HEK293T (cell line): ENCODE data around the gene DUSP10.

Experiments used
- CTCF ChIA-PET: fragments of 350-600 bp; formaldehyde crosslinking; extraction: SDS; loops from one replicate; lab custom pipeline; 2021; ENCODE audit warnings: antibody characterized with exemption, inconsistent platforms; lab: Yijun Ruan, JAX
- POLR2A ChIA-PET: fragments of 350-600 bp; formaldehyde crosslinking; extraction: SDS; loops from one replicate; lab custom pipeline; 2020; ENCODE audit warnings: antibody characterized with exemption, inconsistent platforms; lab: Yijun Ruan, JAX
- DNase-seq: peaks from one replicate; pipeline ENCODE4 v3.0.0; 2012; ENCODE audit warnings: mixed read lengths; ENCODE audit errors: extremely low spot score
- ARNT ChIP-seq: fragments of 450-650 bp; IDR thresholded peaks from 2 replicates; pipeline ENCODE4 v1.6.1; 2017; ENCODE audit warnings: mild to moderate bottlenecking
- BHLHE40 ChIP-seq: fragments of 450-650 bp; IDR thresholded peaks from 2 replicates; pipeline ENCODE4 v1.6.1; 2016; ENCODE audit warnings: mild to moderate bottlenecking, moderate library complexity, borderline replicate concordance
- CTBP1 ChIP-seq: fragments of 450-650 bp; IDR thresholded peaks from 2 replicates; pipeline ENCODE4 v1.6.1; 2016; ENCODE audit warnings: borderline replicate concordance
- ELF4 ChIP-seq: fragments of 450-650 bp; IDR thresholded peaks from 2 replicates; pipeline ENCODE4 v1.6.1; 2017; ENCODE audit warnings: antibody characterized with exemption
- FOXA1 ChIP-seq: fragments of 450-650 bp; IDR thresholded peaks from 2 replicates; pipeline ENCODE4 v1.6.1; 2016; ENCODE audit warnings: mild to moderate bottlenecking
- FOXK2 ChIP-seq: fragments of 450-650 bp; IDR thresholded peaks from 2 replicates; pipeline ENCODE4 v1.6.1; 2016; ENCODE audit warnings: mild to moderate bottlenecking
- FOXM1 ChIP-seq: fragments of 450-650 bp; IDR thresholded peaks from 2 replicates; pipeline ENCODE4 v1.6.1; 2017; ENCODE audit warnings: mild to moderate bottlenecking, borderline replicate concordance
- HDGF ChIP-seq: fragments of 450-650 bp; IDR thresholded peaks from 2 replicates; pipeline ENCODE4 v1.6.1; 2017; ENCODE audit warnings: antibody characterized with exemption, borderline replicate concordance
- L3MBTL2 ChIP-seq: fragments of 450-650 bp; conservative IDR thresholded peaks from 2 replicates; pipeline ENCODE4 v1.6.1; 2016; ENCODE audit warnings: mild to moderate bottlenecking
- LEF1 ChIP-seq: fragments of 450-650 bp; IDR thresholded peaks from 2 replicates; pipeline ENCODE4 v1.6.1; 2017; ENCODE audit warnings: mild to moderate bottlenecking, borderline replicate concordance
- NFRKB ChIP-seq: fragments of 450-650 bp; IDR thresholded peaks from 2 replicates; pipeline ENCODE4 v1.6.1; 2016; ENCODE audit warnings: mild to moderate bottlenecking, moderate library complexity
- SP1 ChIP-seq: fragments of 450-650 bp; IDR thresholded peaks from 2 replicates; pipeline ENCODE4 v1.6.1; 2017
- SUZ12 ChIP-seq: fragments of 450-650 bp; IDR thresholded peaks from 2 replicates; pipeline ENCODE4 v1.6.1; 2016; ENCODE audit warnings: mild to moderate bottlenecking
- TARDBP ChIP-seq: fragments of 450-650 bp; IDR thresholded peaks from 2 replicates; pipeline ENCODE4 v1.6.1; 2016
- ZNF384 ChIP-seq: fragments of 450-650 bp; IDR thresholded peaks from 2 replicates; pipeline ENCODE4 v1.6.1; 2016
- TF ChIP-seq, protein P1 (sequence below): fragments of 450-650 bp; IDR thresholded peaks from 2 replicates; pipeline ENCODE4 v1.6.1; 2016

The DUSP10 gene

DNA sequence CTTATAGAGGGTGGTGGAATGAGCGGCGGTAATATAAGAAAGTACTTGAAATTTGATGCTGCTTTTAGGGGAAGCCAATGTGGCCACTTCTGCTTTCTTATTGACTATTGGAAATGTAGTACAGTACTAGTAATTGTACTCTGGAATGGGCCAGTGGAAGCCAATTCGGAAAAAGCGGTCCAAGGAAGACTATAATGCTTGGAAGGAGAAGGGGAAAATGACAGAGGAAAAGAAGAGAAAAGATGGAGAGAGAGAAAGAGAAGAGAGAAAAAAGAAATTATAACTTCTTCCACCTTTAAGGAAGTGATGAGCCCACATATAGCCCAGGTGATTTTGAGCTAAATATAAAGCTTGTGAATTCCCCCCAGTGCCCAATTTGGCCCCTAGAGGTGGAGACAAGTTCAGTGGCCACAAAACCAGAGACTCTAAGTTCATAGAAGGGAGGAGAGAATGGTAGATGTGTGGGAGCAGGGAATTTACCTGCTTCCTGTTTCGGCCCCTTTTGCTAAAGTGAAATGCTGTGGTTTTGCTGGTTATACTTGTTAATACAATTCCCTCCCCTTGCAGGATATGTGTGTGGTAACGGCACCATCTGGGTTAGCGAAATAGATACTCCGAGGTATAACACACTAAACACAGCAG lies 35.7 kb upstream of the DUSP10 start:
- ChIA-PET POLR2A (no interaction called here), CTCF (no interaction called here)
- no peak for DNase-seq
- TF ChIP-seq ZNF384 (no peak), CTBP1 (no peak), LEF1 (no peak), HDGF (no peak), FOXM1 (no peak), FOXA1 (no peak), FOXK2 (no peak), SP1 (no peak), L3MBTL2 (no peak), NFRKB (no peak), ARNT (no peak), SUZ12 (no peak), BHLHE40 (no peak), ELF4 (no peak), TARDBP (no peak)
- TF ChIP-seq, protein P1, sequence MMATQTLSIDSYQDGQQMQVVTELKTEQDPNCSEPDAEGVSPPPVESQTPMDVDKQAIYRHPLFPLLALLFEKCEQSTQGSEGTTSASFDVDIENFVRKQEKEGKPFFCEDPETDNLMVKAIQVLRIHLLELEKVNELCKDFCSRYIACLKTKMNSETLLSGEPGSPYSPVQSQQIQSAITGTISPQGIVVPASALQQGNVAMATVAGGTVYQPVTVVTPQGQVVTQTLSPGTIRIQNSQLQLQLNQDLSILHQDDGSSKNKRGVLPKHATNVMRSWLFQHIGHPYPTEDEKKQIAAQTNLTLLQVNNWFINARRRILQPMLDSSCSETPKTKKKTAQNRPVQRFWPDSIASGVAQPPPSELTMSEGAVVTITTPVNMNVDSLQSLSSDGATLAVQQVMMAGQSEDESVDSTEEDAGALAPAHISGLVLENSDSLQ, result no peak

DNA sequence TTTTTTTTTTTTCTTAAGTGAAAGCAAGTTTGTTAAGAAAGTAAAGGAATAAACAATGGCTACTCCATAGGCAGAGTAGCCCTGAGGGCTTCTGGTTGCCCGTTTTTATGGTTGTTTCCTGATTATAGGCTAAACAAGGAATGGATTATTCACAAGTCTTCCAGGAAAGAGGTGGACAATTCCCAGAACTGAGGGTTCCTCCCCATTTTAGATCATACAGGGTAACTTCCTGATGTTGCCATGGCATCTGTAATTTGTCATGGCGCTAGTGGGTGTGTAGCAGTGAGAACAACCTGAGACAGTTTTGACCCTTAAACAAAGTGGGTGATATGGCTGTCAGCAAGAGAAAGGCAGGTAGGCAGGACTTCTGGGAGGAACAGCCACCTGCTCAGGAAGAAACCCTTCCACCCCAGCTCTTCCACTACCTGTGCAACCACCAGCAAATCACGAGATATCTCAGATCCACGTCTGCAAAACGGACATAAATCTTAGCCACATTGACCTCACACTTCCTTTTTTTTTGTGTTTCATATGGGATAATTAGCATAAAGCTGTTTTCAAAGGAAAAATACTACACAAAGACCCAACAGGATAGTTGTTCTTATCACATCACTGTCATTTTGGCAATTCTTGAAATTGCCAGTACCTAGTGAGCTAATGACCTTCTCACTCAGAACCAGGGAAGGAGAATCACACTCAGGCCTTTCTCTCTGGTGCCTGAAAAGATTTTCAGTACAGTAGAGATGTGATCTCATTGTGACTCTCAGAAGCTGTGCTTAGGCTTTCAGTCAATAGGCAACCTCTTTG lies 34.8 kb upstream of the DUSP10 start:
- CTCF ChIA-PET, result no interaction called here
- POLR2A ChIA-PET, result no interaction called here
- TF ChIP-seq ELF4, result no peak
- TF ChIP-seq NFRKB, result no peak
- TF ChIP-seq SUZ12, result no peak
- no peak for TF ChIP-seq HDGF
- TF ChIP-seq FOXM1, result no peak
- no peak for TF ChIP-seq LEF1
- no peak for TF ChIP-seq FOXK2
- no peak for DNase-seq

DNA sequence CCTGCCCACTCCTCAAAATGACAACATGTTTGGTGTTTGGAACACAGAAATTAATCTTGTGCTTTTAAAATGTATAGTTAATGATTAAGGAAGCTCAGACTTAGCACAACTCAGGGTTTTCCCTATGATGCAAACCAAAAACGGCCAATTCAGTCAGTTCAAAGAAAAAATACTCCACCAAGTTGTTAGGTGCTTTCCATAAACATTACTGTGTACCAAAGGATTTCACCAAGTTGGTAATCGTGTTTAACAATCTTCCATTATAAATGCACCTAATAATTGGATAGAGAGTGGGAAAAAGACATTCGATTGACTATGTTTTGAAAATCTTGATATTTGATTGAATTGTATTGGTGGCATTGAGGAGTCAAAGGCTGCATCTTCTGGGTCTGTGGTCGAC lies 33.3 kb upstream of the DUSP10 start:
- CTCF ChIA-PET, result no interaction called here
- no peak for DNase-seq
- TF ChIP-seq NFRKB, result no peak
- no peak for TF ChIP-seq LEF1
- TF ChIP-seq ZNF384, result no peak
- TF ChIP-seq FOXK2, result no peak
- no peak for TF ChIP-seq SP1
- no peak for TF ChIP-seq HDGF
- TF ChIP-seq, protein P1, result no peak
- no peak for TF ChIP-seq SUZ12
- TF ChIP-seq BHLHE40, result no peak
- TF ChIP-seq ARNT, result no peak
- no peak for TF ChIP-seq TARDBP
- TF ChIP-seq L3MBTL2, result no peak
- no peak for TF ChIP-seq ELF4
- TF ChIP-seq FOXM1, result no peak
- no peak for TF ChIP-seq FOXA1
- TF ChIP-seq CTBP1, result no peak
- POLR2A ChIA-PET, result no interaction called here

DNA sequence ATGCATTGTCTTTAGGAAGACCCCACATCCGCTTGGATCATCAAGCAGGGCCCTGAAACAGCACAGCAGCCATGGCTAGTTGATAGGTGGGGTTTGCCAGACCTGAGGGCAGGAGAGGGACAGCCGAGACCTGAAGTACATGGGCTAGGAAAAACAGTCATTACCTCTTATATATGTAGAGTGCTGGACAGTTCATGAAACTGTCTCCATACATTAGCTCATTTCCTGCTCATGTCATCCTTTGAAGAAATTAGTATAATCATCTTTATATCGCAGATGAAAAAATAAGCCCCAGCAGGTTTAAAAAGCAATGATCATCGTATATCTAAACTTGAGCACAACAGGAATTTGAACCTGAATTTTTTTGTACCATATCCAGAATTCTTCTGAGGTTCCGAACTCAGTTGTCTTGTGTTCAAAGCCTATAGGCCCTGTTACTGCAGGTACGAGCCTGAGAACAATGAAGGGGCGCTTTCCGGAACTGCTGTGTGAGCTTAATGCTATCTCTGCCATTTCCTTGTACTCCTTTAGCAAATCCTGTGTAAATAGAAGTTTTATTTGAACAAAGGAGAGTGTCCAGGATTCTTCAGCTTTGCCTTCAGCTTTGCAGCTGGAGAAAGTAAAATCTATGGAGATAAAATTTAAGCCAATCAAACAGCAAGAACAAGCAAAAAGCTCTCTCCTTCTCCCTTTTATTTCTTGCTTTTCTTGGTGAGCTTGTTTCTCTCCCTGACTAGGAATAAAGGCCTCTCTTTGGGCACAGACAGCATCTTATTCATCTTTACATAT lies 32.4 kb upstream of the DUSP10 start:
- POLR2A ChIA-PET, result no interaction called here
- DNase-seq, result no peak
- CTCF ChIA-PET, result no interaction called here
- TF ChIP-seq SUZ12, result no peak
- no peak for TF ChIP-seq BHLHE40
- no peak for TF ChIP-seq NFRKB
- no peak for TF ChIP-seq ARNT
- no peak for TF ChIP-seq FOXA1
- TF ChIP-seq FOXK2, result no peak

DNA sequence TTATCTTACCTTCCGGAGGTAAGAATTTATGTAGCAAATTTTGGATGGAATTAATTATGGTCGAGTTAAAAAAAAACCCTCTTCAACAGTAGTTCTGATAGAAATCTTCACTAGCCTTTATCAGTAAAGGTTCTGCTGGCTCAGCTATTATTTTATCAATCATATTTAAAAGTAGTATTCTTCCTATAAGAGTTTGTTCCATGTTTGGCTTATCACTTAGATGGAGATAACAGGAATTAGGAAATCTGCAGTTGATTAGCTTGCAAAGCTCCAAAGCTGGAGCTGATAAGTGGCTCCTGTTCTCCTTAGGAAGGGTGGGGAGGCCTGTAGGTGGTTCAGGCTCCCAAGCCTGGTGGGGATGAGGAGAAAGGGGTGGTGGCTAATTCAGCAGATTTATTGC lies 31.5 kb upstream of the DUSP10 start:
- TF ChIP-seq SUZ12, result no peak
- TF ChIP-seq LEF1, result no peak
- TF ChIP-seq FOXM1, result no peak
- no peak for TF ChIP-seq ZNF384
- no peak for TF ChIP-seq HDGF
- TF ChIP-seq, protein P1, result no peak
- TF ChIP-seq BHLHE40, result no peak
- TF ChIP-seq NFRKB, result no peak
- no peak for TF ChIP-seq L3MBTL2
- TF ChIP-seq FOXK2, result no peak
- TF ChIP-seq FOXA1, result no peak
- no peak for TF ChIP-seq SP1
- no peak for TF ChIP-seq ELF4
- TF ChIP-seq TARDBP, result no peak
- TF ChIP-seq CTBP1, result no peak
- TF ChIP-seq ARNT, result no peak
- no peak for DNase-seq
- ChIA-PET CTCF (interaction anchor here (0.6 kb wide), 1 partner anchor 29 kb away, joined by 4 read pairs; no protein-coding TSS in a partner anchor), POLR2A (no interaction called here)
